Measurements from ENCODE around the gene ECSCR.

Gene ECSCR

GRCh38 chr5:139456776-139457175, 5.8 kb downstream of the ECSCR start:
- no peaks in the 10 kb centered on the region; the same call in 1 of the 2 replicates for H3K4me1 ChIP-seq (ENCODE audit: control insufficient read depth, insufficient read depth, low read length)
- TF ChIP-seq SCRT2 (tag by site-specific recombination; IDR thresholded peaks at IDR 0.05) (peak; percentile 46; the same call in 1 of the 2 replicates), ZNF521 (tag by site-specific recombination; IDR thresholded peaks at IDR 0.05) (no peak)
- H3K36me3 ChIP-seq (ENCODE audit: control insufficient read depth in 2 of 2, insufficient read depth in 1 of 2, low read length in 2 of 2), result no peaks in the 10 kb centered on the region; a peak in 1 of 3 replicates
- no peak overlapping the region for H3K27ac ChIP-seq (ENCODE audit: extremely low read depth, low read depth, low read length)
- ChIA-PET CTCF (no interaction called here), POLR2A (no interaction called here)
- no peak overlapping the region for H3K4me3 ChIP-seq (ENCODE audit: low read depth, low read length)
- no peaks in the 10 kb centered on the region for H3K9me3 ChIP-seq (ENCODE audit: control insufficient read depth, insufficient read depth, low read depth, low read length)

- CTCF ChIA-PET, result interaction anchor here (0.6 kb wide), 2 partner anchors 34 to 108 kb away, joined by 3 to 4 read pairs; no protein-coding TSS in a partner anchor
- TF ChIP-seq ZBTB7A (tag by site-specific recombination; IDR thresholded peaks at IDR 0.05; ENCODE audit: low read depth), result 0 out of 2 replicates have a peak, but pooled peaks have one; percentile 8
- no peak for TF ChIP-seq CTCF (tag by site-specific recombination; IDR thresholded peaks at IDR 0.05)
These were observed 7.8 kb downstream of the ECSCR start for GRCh38 chr5:139454568-139455290.

GRCh38 chr5:139453683-139454567, 8.6 kb downstream of the ECSCR start:
- Histone ChIP-seq H3K9me3 (ENCODE audit: control insufficient read depth, insufficient read depth, low read depth, low read length) (no peaks in the 10 kb centered on the region), H3K4me3 (ENCODE audit: low read depth, low read length) (no peak overlapping the region), H3K36me3 (ENCODE audit: control insufficient read depth in 2 of 2, insufficient read depth in 1 of 2, low read length in 2 of 2) (no peaks in the 10 kb centered on the region; a peak in 1 of 3 replicates), H3K27ac (ENCODE audit: extremely low read depth, low read depth, low read length) (no peak overlapping the region), H3K4me1 (ENCODE audit: control insufficient read depth, insufficient read depth, low read length) (no peaks in the 10 kb centered on the region; the same call in 1 of the 2 replicates)
- ChIA-PET CTCF (no interaction called here), POLR2A (no interaction called here)
- TF ChIP-seq ZNF48 (tag by site-specific recombination; IDR thresholded peaks at IDR 0.05), result no peak
- TF ChIP-seq ZBTB21 (tag by site-specific recombination; IDR thresholded peaks at IDR 0.05), result 0 out of 2 replicates have a peak, but pooled peaks have one; percentile 22
- TF ChIP-seq ZSCAN30 (tag by site-specific recombination; IDR thresholded peaks at IDR 0.05), result no peak
- TF ChIP-seq ZNF266 (tag by site-specific recombination; IDR thresholded peaks at IDR 0.05; ENCODE audit: low read depth), result peak; percentile 5; the same call in 1 of the 2 replicates
- no peak for TF ChIP-seq PRDM10 (tag by site-specific recombination; IDR thresholded peaks at IDR 0.05)
- no peak for TF ChIP-seq PRDM1 (tag by site-specific recombination; IDR thresholded peaks at IDR 0.05)
- TF ChIP-seq EGR2 (tag by site-specific recombination; IDR thresholded peaks at IDR 0.05; ENCODE audit: low read depth), result peak; percentile 100
- TF ChIP-seq ZNF274 (IDR thresholded peaks at IDR 0.05; ENCODE audit: low read length), result no peak
- TF ChIP-seq ZNF274 (tag by site-specific recombination; IDR thresholded peaks at IDR 0.05; ENCODE audit: borderline replicate concordance), result 0 out of 2 replicates have a peak, but pooled peaks have one; percentile 17
- TF ChIP-seq ZNF221 (tag by site-specific recombination; IDR thresholded peaks at IDR 0.05; ENCODE audit: borderline replicate concordance), result no peak
- TF ChIP-seq BCL11A (tag by site-specific recombination; IDR thresholded peaks at IDR 0.05; ENCODE audit: low read depth), result no peak
- TF ChIP-seq ATF2 (tag by site-specific recombination; IDR thresholded peaks at IDR 0.05; ENCODE audit: low read depth), result no peak
- no peak for TF ChIP-seq ZNF600 (tag by site-specific recombination; IDR thresholded peaks at IDR 0.05)
- TF ChIP-seq ZNF449 (tag by site-specific recombination; IDR thresholded peaks at IDR 0.05), result no peak
- peak; percentile 100 for TF ChIP-seq ZFHX2 (tag by site-specific recombination; conservative IDR thresholded peaks at IDR 0.05)

More at GRCh38 chr5:139454568-139455290, 7.8 kb downstream of the ECSCR start:
- POLR2A ChIA-PET, result no interaction called here
- Histone ChIP-seq H3K27ac (ENCODE audit: extremely low read depth, low read depth, low read length) (no peak overlapping the region), H3K4me1 (ENCODE audit: control insufficient read depth, insufficient read depth, low read length) (no peaks in the 10 kb centered on the region; the same call in 1 of the 2 replicates), H3K4me3 (ENCODE audit: low read depth, low read length) (no peak overlapping the region), H3K9me3 (ENCODE audit: control insufficient read depth, insufficient read depth, low read depth, low read length) (no peaks in the 10 kb centered on the region), H3K36me3 (ENCODE audit: control insufficient read depth in 2 of 2, insufficient read depth in 1 of 2, low read length in 2 of 2) (no peaks in the 10 kb centered on the region; a peak in 1 of 3 replicates)
